NCI-H1048 (cell line): Measurements from ENCODE around the gene DCUN1D2.

ENCODE experiments used
- DNase-seq: peaks from one replicate; lab custom pipeline; 2025; lab: John Stamatoyannopoulos, UW

Gene DCUN1D2

DNA sequence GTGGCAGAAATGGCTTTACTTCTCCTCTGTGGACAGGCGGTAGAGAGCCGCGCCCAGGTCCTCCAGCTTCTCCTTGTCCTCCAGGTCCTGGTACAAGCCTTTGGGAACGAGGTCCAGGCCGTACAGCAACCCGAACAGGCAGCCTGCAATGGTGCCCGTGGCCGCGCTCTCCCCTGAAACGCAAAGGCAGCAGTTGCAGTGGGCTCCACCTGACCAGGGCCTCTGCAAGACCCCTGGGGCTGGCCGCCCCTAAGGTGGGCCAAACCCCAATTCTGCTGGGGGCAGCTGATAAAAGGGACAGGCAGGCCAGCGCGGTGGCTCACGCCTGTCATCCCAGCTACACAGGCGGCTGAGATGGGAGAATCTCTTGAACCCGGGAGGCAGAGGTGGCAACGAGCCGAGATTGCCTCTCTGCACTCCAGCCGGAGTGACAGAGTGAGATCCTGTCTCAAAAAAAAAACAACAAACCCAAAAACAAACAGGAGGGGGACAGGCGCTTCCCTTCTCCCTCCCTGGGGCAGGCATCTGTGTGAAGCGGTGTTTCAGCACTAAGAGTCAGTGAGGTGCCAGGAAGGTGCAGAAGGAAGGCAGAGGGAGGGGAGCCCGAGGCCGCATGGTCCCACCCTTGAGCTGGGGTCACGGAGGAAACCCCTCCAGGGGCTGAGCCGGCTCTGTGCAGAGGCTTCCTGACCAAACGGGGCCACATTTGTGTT is 67.5 kb downstream of the DCUN1D2 start:
- no peak for DNase-seq

DNA sequence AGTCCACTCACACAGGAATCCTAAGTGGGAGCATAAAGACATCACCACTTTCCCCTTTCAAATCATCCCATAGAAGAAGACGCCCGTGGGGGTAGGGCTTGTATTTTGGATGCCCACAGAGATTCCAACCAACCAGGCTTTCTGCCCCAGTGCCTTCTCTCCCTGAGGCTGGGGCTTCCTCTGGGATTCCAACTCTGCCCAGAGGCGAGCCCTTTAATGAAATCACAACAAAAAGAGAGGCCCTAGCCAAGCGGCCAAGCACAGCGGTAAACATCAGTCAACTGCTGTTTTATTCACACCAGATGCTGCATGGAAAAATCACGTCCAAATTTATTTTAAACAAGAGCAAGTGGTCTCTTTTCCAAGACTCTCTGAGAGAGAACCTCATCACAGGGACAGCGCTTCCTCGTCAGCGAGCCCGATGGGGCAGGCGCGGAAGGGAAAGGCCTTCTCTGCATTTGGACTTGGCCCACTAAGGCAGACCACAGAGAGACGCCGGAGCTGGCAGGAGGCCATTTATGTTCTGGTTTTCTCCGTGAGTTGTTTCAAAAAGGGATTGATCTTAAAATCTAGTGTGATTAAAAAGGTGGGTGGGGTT is 68.7 kb downstream of the DCUN1D2 start:
- DNase-seq = no peak

- DNase-seq = no peak
Measured at GRCh38 chr13:113420833-113421600, 69.5 kb downstream of the DCUN1D2 start.

GRCh38 chr13:113420232-113420631 is 70.3 kb downstream of the DCUN1D2 start:
- DNase-seq = no peak

DNA sequence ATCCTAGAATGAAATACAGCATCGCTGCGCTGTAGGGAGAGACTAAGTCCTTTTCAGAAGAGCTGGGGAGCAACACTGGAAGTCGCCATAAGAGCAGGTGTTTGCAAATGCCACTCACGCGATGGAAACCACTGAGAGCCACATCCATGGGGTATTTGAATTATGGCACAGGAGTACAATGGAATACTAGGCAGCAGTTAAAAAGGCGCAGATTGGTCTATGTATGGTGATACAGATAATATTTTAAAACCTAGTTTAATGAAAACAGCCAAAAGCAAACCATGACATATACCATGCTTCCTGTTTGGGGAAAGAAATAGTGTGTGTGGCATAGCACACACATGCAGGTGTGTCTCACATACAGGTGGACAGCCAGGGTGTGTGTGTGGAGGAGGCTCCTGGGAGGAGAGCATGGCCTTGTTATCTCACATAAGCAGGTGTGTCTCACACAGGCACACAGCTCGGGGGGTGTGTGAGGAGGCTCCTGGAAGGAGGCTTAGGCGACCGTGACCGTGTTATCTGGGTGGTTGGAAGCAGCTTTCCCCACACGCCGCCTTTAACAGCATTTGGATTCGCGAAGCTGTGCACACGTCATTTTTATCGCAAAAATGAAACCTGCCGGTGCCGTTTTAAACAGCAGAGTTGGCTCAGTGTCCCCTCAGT is 70.8 kb downstream of the DCUN1D2 start:
- no peak for DNase-seq

DNA sequence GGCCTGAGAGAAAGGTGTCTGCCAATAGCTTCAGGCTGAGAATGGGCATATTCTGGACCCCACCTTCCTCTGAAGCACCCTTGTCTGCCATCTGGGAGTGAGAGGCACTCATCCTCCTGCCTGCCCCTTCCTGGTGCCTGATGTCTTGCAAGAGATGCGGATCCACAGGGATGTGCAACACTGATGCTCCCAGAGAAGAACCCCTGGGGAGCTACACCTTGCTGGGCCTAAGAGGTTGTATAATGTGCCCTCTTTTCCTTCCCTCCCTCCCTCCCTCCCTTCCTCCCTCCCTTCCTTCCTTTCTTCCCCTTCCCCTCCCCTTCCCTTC is 71.8 kb downstream of the DCUN1D2 start:
- DNase-seq = no peak

DNA sequence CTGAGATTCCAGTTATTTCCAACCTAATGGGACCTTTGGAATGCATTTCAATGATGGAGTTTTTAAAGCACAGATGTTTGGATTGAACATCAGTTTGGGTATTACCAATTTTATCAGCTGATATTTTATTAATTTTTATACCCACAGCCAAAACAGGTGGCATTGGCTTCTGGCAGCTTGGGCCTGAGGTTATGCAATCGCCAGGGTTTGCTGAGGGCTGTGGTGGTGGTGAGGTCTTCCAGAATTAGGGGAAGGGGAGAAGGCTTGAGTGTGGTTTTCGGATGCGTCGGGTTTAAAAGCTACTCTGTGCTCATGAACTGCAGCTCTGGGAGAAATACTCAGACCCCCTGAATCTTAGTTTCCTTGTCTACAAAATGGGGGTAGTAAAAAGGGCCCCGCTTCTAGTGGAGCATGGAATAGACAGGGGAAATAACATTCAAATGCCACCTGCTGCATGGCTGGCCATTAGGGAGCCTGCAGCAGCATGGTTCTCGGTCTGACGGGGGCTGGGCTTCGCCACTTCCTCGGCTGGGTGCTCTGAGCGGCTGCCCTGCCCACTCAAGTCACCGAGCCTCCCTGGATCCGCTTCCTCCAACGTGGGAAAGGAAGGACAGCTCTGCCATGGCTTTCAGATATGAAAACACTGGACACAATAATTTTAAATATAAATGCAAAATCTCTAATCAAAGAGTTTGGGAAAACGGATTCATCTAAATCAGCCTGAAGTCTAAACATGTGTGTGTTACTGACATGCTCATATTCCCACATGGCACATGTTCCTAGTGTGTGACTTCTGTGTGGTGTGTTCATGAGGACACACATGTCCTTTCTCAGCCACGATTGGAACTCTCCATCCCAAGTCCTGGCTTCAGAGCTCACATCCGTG is 72.4 kb downstream of the DCUN1D2 start:
- no peak for DNase-seq

DNA sequence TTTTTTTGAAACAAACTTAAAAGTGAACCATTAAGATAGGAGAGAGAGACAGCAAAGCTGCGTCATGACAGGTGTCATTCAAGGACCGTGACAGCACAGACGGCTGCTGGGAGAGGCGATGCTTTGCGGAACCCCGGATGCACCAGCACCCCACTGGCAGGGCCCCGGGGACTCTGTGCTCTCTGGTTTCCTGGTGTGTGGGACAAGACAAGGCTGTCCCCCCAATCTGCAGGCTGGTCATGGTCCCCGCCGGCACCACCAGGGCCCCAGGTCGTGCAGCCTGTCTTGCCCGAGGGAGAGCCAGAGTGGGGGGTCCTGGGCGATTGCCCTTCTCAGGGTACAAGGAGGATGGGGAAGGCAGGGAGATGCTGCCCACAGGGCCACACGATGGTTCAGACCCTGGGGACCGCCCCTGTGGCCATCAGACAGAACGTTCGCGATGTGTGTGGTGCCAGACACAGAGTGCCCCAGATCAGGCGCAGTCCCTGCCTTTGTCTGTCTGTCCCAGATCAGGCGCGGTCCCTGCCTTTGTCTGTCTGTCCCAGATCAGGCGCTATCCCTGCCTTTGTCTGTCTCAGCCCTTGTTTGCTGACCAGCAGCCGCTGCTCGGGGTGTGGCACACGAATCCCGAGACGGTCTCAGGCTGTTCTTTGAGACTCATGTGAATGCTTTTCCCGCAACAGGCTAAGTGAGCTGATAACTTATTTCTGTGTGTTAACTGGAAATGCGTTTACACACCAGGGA is 73.3 kb downstream of the DCUN1D2 start:
- no peak for DNase-seq

DNA sequence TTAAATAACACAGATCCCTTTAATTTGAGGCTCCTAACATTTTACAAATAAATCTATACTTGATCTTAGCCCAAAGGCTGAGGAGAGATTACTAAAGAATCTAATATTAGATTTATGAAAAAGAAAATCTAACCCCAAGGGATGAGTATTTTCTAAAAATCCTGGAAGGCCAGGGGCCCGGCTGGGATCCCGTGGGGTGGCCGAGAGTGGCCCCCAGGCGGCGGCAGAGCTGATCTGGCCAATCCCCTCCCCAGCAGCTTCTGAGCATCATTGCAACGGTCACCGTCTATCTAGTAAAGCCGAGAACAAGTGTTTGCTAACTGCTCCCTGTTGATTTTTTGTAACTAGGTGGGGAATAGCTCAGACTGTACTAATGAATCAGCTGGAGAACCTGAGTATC is 74.7 kb downstream of the DCUN1D2 start:
- no peak for DNase-seq

GRCh38 chr13:113415032-113415431 is 75.5 kb downstream of the DCUN1D2 start:
- no peak for DNase-seq

DNA sequence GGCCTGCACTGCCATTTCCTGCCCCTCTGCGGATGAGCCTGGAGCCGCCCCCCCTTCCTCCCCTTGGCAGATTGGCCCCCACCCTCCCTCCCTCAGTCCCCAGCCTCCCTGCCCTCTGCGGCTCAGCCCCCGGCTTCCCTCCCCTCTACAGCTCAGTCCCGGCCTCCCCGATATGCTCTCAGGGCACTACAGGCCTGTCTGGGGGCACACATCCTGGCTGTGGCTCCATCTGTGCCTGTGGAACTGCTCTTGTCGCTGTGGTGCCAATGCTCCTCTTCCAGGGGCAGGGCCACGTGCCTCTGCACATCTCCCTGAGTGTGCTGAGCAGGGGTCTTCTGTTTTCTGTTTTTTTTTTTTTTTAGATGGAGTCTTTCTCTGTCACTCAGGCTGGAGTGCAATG is 76.2 kb downstream of the DCUN1D2 start:
- DNase-seq = no peak

GRCh38 chr13:113413898-113414282 is 76.6 kb downstream of the DCUN1D2 start:
- DNase-seq = no peak

DNA sequence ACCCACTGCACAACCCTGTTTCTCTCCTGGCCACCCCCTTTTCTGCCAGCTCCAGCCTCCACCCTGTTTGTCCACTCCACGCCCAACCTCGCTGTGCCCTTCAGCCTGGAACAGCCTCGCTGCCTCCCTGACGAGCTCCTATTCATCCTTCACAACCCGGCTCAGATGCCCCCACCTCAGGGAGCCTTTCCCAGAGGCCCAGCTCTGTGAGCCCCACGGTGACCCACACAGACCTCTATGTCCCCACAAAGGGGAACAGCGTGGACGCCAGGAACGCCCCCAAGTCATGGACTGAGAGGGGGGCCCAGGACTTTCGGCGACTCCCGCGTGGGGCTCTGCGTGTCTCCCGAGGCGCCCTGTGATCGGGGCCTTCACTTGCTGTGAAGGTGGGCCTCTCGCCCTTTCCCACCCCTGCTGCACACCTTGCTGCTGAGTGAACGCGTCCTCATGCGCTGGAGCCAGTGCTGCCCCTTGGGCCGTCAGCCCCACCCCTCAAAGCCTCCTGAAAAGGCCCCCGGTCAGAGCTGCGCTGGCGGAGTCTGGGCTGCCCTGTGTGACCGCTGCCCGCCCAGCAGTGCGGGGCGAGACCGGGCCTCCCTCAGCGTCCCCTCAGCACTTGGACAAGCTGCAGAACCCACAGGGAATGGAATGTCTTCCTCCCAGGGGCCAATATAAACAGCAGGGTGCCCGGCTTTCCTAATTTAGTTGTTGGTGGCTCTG is 77.2 kb downstream of the DCUN1D2 start:
- no peak for DNase-seq

- DNase-seq = no peak
Measured at GRCh38 chr13:113412440-113412839, 78.1 kb downstream of the DCUN1D2 start.

- DNase-seq = no peak
Measured at GRCh38 chr13:113411216-113412023, 79.1 kb downstream of the DCUN1D2 start.

GRCh38 chr13:113410472-113411201 is 79.9 kb downstream of the DCUN1D2 start:
- no peak for DNase-seq

GRCh38 chr13:113408562-113408961 is 81.9 kb downstream of the DCUN1D2 start:
- no peak for DNase-seq

DNA sequence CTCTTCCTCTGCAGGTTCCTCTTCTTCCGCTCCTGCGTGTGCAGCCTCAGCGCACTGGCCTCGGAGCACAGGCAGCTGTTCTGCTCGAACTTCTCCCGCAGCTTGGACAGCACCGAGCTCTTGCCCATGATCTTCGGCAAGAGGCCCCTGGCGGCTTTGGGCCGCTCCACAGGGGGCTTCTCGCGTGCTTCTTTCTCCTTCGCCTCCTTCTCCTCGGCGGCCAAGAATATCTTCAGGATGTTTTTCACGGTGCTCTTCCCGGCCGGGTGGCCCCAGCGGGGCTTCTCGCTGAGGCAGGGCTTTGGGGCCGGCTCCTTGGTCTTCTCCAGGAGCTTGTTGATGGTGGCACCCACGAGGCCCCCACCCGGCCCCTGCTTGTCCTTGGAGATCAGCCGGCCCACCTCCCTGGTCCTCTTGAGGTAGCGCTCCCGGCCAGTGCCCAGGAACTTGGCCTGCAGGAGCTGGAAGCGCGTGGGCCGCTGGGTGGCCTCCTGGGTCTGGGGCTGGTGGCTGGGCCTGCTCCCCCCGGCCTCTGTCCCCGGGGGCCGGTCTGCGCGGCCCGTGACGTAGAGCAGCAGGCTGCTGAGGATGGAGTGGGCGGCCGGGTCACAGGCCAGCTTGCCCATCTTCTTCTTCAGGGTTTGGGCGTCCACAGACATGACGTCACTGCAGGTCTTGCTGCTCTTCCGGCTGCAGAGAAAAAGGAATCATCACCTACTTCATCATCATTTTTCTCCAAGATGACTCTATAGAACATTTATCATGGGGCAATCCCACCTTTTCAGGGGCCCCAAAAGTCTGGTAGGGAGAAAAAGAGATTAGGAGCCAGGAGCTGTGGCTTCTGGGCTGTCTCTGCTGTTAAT is 82.7 kb downstream of the DCUN1D2 start:
- no peak for DNase-seq
